Stimulated activated CD4-positive, alpha-beta T cell treated with anti-CD3 and anti-CD28 coated beads, Interleukin-4, amount 100 ng/mL, for 24 hours (primary cell): Measurements from ENCODE around the gene TEKTIP1.
A peak's percentile ranks its signal among the peaks of the same experiment; 100 is the strongest.
"Not testable (repeated sequence)": the region's sequence is repeated elsewhere in the genome, so short reads cannot be mapped to it uniquely, and the experiment has no call there.

Experiments
- DNase-seq: peaks from one replicate; pipeline ENCODE4 v3.0.0-alpha.2; 2020

The TEKTIP1 gene

GRCh38 chr19:3563709-3564524, 24.9 kb downstream of the TEKTIP1 start:
- no peak for DNase-seq

- DNase-seq: no peak
Observed at GRCh38 chr19:3565139-3565538, 26.2 kb downstream of the TEKTIP1 start.

- DNase-seq: not testable (repeated sequence)
Observed at GRCh38 chr19:3570042-3570441, 31.1 kb downstream of the TEKTIP1 start.

GRCh38 chr19:3570606-3571011, 31.6 kb downstream of the TEKTIP1 start:
- no peak for DNase-seq

- DNase-seq: peak; percentile 100
Observed at GRCh38 chr19:3572132-3572854, 33.3 kb downstream of the TEKTIP1 start.

- DNase-seq: no peak
Observed at GRCh38 chr19:3572855-3573161, 33.8 kb downstream of the TEKTIP1 start, which contains the start of gene HMG20B. Gene HMG20B (plus strand): TSS chr19:3572944. CDS start chr19:3573310, 366 bp downstream.

GRCh38 chr19:3573162-3573857, 34.3 kb downstream of the TEKTIP1 start:
- DNase-seq: peak; percentile 24

DNA sequence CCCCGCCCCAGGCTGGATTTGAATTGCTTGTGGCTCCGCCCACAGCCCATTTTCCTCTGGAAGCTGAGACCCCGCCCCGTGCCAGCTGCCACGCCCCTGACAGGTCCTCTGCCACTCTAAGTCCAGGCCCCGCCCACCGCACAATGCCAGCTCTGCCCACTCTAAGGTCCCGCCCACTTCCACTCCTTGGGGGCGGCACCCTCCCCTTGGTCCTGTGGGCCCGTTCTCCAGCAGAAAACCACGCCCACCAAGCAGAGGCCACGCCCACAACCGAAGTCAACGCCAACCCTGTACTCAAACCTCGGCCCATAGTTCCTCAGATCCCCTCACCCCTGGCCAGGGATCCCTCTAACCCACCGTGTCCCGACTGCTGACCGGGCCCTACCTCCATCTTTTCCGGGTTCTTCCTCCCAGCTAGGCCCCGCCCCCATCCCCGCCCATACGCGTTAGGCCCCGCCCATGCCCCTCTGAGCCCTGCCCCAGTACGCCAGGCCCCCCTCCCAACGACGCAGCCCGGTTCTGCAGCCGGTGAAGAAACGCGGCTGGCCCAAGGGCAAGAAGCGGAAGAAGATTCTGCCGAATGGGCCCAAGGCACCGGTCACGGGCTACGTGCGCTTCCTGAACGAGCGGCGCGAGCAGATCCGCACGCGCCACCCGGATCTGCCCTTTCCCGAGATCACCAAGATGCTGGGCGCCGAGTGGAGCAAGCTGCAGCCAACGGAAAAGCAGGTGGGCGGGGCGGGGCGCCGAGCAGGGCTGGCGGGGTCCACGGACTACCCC, 35.1 kb downstream of the TEKTIP1 start:
- peak; percentile 82 for DNase-seq

GRCh38 chr19:3575260-3575741, 36.3 kb downstream of the TEKTIP1 start:
- peak; percentile 14 for DNase-seq

DNA sequence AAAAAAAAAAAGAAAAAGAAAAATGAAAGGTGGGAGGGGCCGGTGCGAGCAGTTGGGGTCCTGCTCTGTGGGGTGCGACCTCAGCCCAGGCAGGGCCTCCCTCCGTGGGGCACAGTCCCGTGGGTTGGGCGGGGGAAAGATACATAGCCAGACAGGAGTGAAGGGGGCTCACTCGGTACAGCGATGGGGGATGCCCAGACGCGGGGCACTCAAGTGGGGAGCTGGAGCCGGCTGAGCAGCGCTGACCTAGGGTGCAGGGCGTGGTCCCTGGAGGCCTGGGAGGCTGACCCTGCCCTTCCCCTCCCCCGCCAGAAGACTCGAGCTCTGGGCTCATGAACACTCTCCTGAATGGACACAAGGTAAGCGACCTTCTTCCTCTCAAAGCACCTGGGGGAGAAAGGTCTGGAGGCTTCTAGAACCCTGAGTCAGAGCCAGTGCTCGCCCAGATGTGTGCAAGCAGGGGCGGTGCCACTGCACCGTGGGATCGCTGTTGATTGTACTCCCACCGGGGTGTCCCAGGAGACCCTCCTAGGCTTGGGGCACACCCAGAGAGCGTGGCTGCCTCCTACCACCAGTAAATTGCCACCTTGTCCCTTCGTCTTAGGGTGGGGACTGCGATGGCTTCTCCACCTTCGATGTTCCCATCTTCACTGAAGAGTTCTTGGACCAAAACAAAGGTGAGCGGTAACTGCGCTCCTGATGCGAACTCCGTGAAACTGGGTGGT, 37.1 kb downstream of the TEKTIP1 start:
- DNase-seq: no peak

DNA sequence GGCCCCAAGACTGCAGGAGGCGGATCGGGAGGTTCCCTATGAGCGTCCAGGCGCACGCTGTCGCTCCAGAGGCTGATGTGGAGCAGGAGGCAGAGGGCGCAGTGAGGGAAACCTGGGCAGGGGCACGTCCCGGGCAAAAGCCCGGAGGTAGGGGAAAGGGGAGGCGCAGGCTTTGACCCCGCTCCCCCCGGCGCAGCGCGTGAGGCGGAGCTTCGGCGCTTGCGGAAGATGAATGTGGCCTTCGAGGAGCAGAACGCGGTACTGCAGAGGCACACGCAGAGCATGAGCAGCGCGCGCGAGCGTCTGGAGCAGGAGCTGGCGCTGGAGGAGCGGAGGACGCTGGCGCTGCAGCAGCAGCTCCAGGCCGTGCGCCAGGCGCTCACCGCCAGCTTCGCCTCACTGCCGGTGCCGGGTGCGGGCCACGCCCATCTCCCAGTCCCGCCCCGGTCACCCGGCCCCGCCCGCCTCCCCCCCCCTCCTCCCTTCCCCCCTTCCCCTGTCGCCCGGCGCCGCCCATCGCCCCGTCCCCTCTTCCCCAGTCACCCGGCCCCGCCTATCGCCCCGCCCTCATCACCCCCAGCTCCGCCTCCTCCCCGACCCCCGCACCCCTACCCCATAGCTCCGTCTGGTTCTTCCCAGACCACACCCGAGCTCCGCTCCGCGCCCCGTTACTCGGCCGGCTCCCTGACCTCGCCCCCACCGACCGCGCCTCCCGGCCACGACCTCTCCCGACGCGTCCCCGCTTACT, 37.9 kb downstream of the TEKTIP1 start:
- DNase-seq: no peak

GRCh38 chr19:3577723-3578344, 38.9 kb downstream of the TEKTIP1 start:
- no peak for DNase-seq

DNA sequence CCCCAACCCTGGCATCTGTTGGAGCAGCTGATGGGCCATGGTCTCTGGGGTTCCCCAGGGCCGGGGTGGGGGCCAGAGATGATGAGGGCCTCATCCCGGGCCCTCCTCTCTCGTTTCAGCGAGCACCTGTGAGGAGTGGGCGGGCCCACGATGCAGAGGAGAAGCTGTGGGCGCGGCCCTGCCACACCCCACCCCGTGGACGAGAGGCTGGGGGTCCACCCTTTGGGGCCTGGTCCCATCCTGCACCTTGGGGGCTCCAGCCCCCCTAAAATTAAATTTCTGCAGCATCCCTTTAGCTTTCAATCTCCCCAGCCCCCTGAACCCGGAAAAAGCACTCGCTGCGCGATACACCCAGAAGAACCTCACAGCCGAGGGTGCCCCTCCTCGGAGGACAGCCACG, 39.4 kb downstream of the TEKTIP1 start:
- no peak for DNase-seq

DNA sequence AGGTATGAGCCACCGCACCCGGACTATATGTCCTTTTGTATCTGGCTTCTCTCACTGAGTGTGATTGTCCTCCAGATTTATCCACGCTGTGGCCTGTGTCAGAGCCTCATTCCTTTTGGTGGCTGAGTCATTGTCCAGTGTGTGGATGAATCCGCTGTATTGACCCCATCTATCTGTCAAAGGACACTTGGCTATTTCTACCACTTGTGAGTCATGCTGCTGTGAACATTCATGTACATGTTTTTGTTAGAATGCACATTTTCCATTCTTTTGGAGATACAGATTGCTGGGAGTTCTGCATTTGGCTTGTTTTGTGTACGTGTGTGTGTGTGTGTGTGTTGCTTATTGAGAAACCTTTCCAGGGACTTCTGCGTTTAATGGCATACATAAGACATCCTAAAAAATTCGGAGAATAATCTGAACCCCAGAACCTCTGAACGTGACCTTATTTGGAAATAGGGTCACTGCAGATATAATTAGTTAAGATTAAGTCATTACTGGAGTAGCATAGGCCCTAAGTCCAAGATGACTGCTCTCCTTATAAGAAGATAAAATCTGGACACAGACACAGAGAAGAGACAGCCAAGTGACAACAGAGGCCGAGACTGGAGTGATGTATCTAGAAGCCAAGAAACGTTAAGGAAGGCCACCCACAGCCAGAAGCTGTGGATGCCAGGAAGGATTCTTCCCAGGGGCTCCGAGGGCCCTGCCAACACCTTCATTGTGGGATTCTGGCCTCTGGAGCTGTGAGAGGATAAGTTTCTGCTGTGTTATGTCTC, 41.4 kb downstream of the TEKTIP1 start:
- no peak for DNase-seq

DNA sequence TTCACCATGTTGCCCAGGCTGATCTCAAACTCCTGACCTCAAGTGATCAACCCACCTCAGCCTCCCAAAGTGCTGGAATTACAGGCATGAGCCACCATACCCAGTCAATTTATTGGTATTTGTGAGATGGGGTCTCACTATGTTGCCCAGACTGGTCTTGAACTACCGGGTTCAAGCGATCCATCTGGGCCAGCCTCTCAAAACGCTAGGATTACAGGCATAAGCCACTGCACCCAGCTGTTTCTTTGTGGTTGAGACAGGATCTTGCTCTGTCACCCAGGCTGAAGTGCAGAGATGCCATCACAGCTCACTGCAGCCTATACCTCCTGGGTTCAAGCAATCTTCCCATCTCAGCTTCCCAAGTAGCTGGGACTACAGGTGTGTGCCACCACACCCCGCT, 42.8 kb downstream of the TEKTIP1 start:
- DNase-seq: not testable (repeated sequence)

- not testable (repeated sequence) for DNase-seq
Observed at GRCh38 chr19:3584036-3584802, 45.2 kb downstream of the TEKTIP1 start.

- DNase-seq: no peak
Observed at GRCh38 chr19:3585301-3586126, 46.5 kb downstream of the TEKTIP1 start, which contains the start of gene GIPC3. Gene GIPC3 (plus strand): TSS chr19:3585478. CDS start chr19:3585598, 120 bp downstream.

- peak; percentile 49 for DNase-seq
Observed at GRCh38 chr19:3586127-3586626, 47.2 kb downstream of the TEKTIP1 start.
